NCI-H82 (cell line): ENCODE measurements around the gene ZNF782.
A peak's percentile ranks its signal among the peaks of the same experiment; 100 is the strongest.
"Not testable (repeated sequence)": the region's sequence is repeated elsewhere in the genome, so short reads cannot be mapped to it uniquely, and the experiment has no call there.

ENCODE experiments used
- DNase-seq: peaks from one replicate; lab custom pipeline; 2025; lab: John Stamatoyannopoulos, UW

Gene ZNF782

GRCh38 chr9:96853781-96854650 is at the start of gene ZNF782:
Gene ZNF782, minus strand, starts transcription at chr9:96854514. Its CDS starts 2,553 bp downstream, at chr9:96851961.
- peak; percentile 97 for DNase-seq

- DNase-seq = not testable (repeated sequence)
These were observed 45.7 kb upstream of the ZNF782 start for GRCh38 chr9:96900010-96900409.

- DNase-seq = no peak
These were observed 37.8 kb upstream of the ZNF782 start for GRCh38 chr9:96892131-96892530.

- no peak for DNase-seq
These were observed 34.3 kb upstream of the ZNF782 start for GRCh38 chr9:96888591-96888990.

GRCh38 chr9:96885424-96885823 is 31.1 kb upstream of the ZNF782 start:
- no peak for DNase-seq

GRCh38 chr9:96884443-96884842 is 30.1 kb upstream of the ZNF782 start:
- no peak for DNase-seq

GRCh38 chr9:96883922-96884321 is 29.6 kb upstream of the ZNF782 start:
- DNase-seq = no peak

GRCh38 chr9:96877269-96877668 is 23.0 kb upstream of the ZNF782 start:
- DNase-seq = no peak

GRCh38 chr9:96875461-96876142 is 21.3 kb upstream of the ZNF782 start:
- DNase-seq = peak; percentile 98

- DNase-seq = peak; percentile 29
These were observed 20.7 kb upstream of the ZNF782 start for GRCh38 chr9:96874947-96875460.

- no peak for DNase-seq
These were observed 20.0 kb upstream of the ZNF782 start for GRCh38 chr9:96874201-96874785.

GRCh38 chr9:96871176-96871575 is 16.9 kb upstream of the ZNF782 start:
- no peak for DNase-seq

GRCh38 chr9:96868709-96869108 is 14.4 kb upstream of the ZNF782 start:
- DNase-seq = no peak

GRCh38 chr9:96867079-96867804 is 12.9 kb upstream of the ZNF782 start:
- DNase-seq = no peak

- not testable (repeated sequence) for DNase-seq
These were observed 10.9 kb upstream of the ZNF782 start for GRCh38 chr9:96865240-96865639.

GRCh38 chr9:96859461-96860198 is 5.3 kb upstream of the ZNF782 start:
- peak; percentile 92 for DNase-seq

- DNase-seq = no peak
These were observed 4.4 kb upstream of the ZNF782 start for GRCh38 chr9:96858670-96859069.

- DNase-seq = no peak
These were observed 3.8 kb upstream of the ZNF782 start for GRCh38 chr9:96858018-96858573.

- DNase-seq = peak; percentile 77
These were observed 2.3 kb upstream of the ZNF782 start for GRCh38 chr9:96856363-96857286.
